Transverse colon (tissue), 4 donors: ENCODE results near the gene CARM1. TPM values are rescaled to one million over a fixed set of nuclear protein-coding genes. Genes with fewer than 3 reads are reported as not detected.
"Not testable (repeated sequence)": the region's sequence is repeated elsewhere in the genome, so short reads cannot be mapped to it uniquely, and the experiment has no call there.

Experiments
- DNase-seq: peaks from one replicate; pipeline ENCODE4 v3.0.0-alpha.2; 2019
- H3K27ac ChIP-seq, 4 donors: fragments of 200-600 bp; sonication (generic); 2 replicates each; pipeline ENCODE4 v1.5.1; 2016 to 2018; ENCODE audit warnings: inconsistent platforms in 4 of 4
- H3K27me3 ChIP-seq: fragments of 200-600 bp; sonication (generic); 2 replicates; pipeline ENCODE4 v1.5.1; 2017; ENCODE audit warnings: inconsistent platforms
- H3K36me3 ChIP-seq, 4 donors: fragments of 200-600 bp; sonication (generic); 2 replicates each; pipeline ENCODE4 v1.5.1; 2017 to 2019; ENCODE audit warnings: inconsistent platforms in 4 of 4
- H3K4me1 ChIP-seq, 4 donors: fragments of 200-600 bp; sonication (generic); 2 replicates each; pipeline ENCODE4 v1.5.1; 2017 to 2020; ENCODE audit warnings: inconsistent platforms in 4 of 4
- H3K4me3 ChIP-seq, 4 donors: fragments of 200-600 bp; sonication (generic); 1 replicate in 1 of 4; 2 replicates in 3 of 4; pipeline versions ENCODE4 v1.5.1 to v1.6.1; 2017 to 2019; ENCODE audit warnings: inconsistent platforms in 4 of 4
- H3K9me3 ChIP-seq, 2 donors: fragments of 200-600 bp; sonication (generic); 2 replicates each; pipeline ENCODE4 v1.5.1; 2017 to 2019; ENCODE audit warnings: inconsistent platforms in 2 of 2
- EP300 ChIP-seq: sonication (generic); formaldehyde crosslinking; IDR thresholded peaks from one replicate; pipeline ENCODE4 v1.6.1; 2017; ENCODE audit warnings: antibody characterized with exemption, low read depth
- POLR2A ChIP-seq: fragments of 450-650 bp; IDR thresholded peaks from one replicate; pipeline ENCODE4 v1.6.1; 2016; ENCODE audit warnings: antibody characterized with exemption, mild to moderate bottlenecking, moderate library complexity
- POLR2AphosphoS5 ChIP-seq, 3 donors: sonication (generic); formaldehyde crosslinking; IDR thresholded peaks; one replicate each; pipeline ENCODE4 v1.6.1; 2016; ENCODE audit warnings: antibody characterized with exemption in 3 of 3
- WGBS, 2 donors: methylation state at CpG; one replicate each; pipeline ENCODE4 v1.1.5; 2018; ENCODE audit warnings: low coverage in 1 of 2; 5-methylcytosine and 5-hydroxymethylcytosine counted together
- in situ Hi-C, 4 donors: fragments of 200-750 bp; cut with MboI; loops; one replicate each; pipeline versions ENCODE4 v1.15.0 to v1.15.1; 2017; ENCODE audit warnings: low sequenced_read_pairs in 3 of 4, low pct_ligation_motif_present in 1 of 4, low pct_unique_long_range_greater_than_20kb in 1 of 4
- intact Hi-C: fragments of 100-400 bp; cut with DNase I; formaldehyde crosslinking; loops from one replicate; pipeline ENCODE4 v1.15.1; 2023; ENCODE audit warnings: low total_unique reads
- total RNA-seq, 4 donors: library from RNA; depleted of rRNA; stranded (reverse); fragments of >200 nt; gene quantifications; one replicate each; pipeline ENCODE4 v1.1.0, GENCODE V29; 2016
- TF ChIP-seq, protein P1 (sequence below), 5 experiments: fragments of 200-600 bp in 3 of 5; fragments of 450-650 bp in 2 of 5; sonication (generic) in 3 of 5; IDR thresholded peaks; 1 replicate in 2 of 5; 2 replicates in 3 of 5; pipeline ENCODE4 v1.5.1; 2016 to 2017; ENCODE audit warnings: antibody characterized with exemption in 5 of 5, inconsistent platforms in 3 of 5, mild to moderate bottlenecking in 2 of 5, moderate library complexity in 1 of 5

Gene CARM1
- total RNA-seq, 4 donors from 2014 or later = 24.9 to 47.6 (median 35.6) TPM

DNA sequence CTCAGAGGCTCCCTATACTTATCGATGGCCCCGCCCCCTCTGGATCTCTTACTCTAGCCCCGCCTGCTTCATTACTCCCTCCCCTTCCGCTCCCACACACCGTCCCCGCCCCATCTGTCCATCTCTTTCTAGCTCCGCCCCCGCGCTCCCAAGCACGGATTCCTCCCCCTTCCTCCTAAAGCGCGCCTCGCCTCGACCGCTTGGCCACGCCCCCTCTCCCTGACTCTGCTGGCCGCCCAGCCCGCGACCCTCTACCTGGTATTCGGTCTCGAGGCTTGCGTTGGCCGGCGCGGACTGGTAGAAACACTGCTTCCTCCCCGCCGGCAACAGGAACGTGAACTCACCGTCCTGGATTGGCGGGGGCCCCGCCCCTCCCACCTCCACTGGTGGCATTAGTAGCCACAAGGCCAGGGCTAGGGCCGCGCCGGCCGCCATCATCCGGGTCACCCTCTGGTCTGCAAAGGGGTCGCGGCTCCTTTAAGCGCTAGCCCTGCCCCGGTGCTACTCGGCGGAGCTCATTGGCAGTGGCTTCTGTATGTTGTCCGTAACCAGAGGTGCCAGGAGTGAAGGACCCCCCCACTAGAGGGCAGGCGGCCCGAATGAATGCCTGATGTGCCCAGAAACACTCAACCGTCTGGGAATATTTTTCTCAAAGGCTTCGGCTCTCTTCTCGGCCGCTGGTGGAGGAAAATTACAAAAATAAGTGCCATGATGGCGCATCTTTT is 35.4 kb upstream of the CARM1 start, which contains the start of gene TMED1:
Gene TMED1 (minus strand): TSS at position 459 of the 725 bp plus-strand sequence. CDS start 21 bp downstream, at position 438.
- Histone ChIP-seq H3K4me1 (peaks cover 0 to 7% (median 5%) of the 10 kb centered on the region in 4 donors), H3K27ac (peak within 1 kb of the TSS; percentile 93 to 99 (median 98)), H3K9me3 (no peaks in the 10 kb centered on the region), H3K36me3 (peaks cover 0 to 9% (median 4%) of the 10 kb centered on the region in 4 donors), H3K4me3 (peak within 1 kb of the TSS; percentile 56 to 66 (median 60)), H3K27me3 (no peaks in the 10 kb centered on the region)
- WGBS, 2 donors = 1% methylated on average over 37 of the region's 50 CpGs; no CpG with 5 or more reads in 1 of the 2 donors
- intact Hi-C loops (loop anchor here (2.0 kb wide), 1 partner anchor 267 kb away; the partner anchor contains the start of gene CDKN2D), in situ Hi-C loops (no loop called here)
- peak; percentile 100 for DNase-seq
- TF ChIP-seq EP300 = no peak
- peak in 2 of 3 donors; percentile 48 to 64 for TF ChIP-seq POLR2AphosphoS5 (IDR thresholded peaks at IDR 0.05)
- TF ChIP-seq POLR2A = peak; percentile 75
- TF ChIP-seq, protein P1, sequence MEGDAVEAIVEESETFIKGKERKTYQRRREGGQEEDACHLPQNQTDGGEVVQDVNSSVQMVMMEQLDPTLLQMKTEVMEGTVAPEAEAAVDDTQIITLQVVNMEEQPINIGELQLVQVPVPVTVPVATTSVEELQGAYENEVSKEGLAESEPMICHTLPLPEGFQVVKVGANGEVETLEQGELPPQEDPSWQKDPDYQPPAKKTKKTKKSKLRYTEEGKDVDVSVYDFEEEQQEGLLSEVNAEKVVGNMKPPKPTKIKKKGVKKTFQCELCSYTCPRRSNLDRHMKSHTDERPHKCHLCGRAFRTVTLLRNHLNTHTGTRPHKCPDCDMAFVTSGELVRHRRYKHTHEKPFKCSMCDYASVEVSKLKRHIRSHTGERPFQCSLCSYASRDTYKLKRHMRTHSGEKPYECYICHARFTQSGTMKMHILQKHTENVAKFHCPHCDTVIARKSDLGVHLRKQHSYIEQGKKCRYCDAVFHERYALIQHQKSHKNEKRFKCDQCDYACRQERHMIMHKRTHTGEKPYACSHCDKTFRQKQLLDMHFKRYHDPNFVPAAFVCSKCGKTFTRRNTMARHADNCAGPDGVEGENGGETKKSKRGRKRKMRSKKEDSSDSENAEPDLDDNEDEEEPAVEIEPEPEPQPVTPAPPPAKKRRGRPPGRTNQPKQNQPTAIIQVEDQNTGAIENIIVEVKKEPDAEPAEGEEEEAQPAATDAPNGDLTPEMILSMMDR (IDR thresholded peaks at IDR 0.05) = peak; percentile 34 to 88 (median 50)

DNA sequence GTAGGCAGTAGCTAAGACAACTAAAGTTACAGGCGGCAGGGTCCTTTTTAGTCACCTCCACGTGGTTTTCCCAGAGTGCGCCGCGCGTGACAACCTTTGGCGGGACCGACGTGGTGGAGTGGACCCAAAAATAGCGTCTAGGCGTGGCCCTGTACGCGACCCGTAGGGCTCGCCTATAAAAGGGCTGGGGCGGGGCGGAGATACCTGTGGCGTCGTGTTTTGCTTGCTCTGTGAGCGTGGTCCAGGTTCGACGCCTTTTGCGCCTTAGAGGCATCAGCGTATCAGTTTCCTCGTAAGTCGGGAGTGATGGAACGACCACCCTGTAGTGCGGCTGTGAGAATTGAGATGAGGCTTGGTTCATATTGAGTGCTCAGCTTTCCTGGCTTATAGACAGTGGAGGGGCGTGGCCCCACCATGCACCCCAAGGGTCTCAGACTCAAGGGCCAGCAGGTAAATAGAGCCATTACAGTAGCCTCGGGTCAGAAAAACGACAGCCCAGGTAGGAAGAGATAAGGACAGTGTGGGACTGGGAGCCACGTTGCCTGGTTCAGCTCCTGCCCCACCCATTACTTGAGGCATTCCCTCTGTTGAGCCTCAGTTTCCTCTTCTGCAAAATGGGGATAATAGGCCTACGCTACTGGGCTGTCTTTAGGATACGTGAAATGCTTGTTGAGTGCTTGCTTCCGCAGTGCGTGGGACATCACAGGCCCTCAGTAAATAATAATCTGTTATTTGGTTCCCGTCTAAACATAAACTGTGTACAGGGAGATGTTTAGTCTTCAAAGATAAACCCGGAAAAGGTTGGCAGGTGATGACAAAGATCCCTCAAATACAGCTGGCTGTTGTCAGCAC is 34.6 kb upstream of the CARM1 start:
- whole genome bisulfite sequencing, 2 donors = 34 to 90% methylated on average over 5 to 38 of the region's 38 CpGs
- H3K9me3 ChIP-seq = no peaks in the 10 kb centered on the region
- peak overlapping the region in 3 of 4 donors; percentile 56 to 66 (median 63) for H3K4me3 ChIP-seq
- peaks cover 0 to 7% (median 5%) of the 10 kb centered on the region in 4 donors for H3K4me1 ChIP-seq
- peaks cover 0 to 9% (median 2%) of the 10 kb centered on the region in 4 donors for H3K36me3 ChIP-seq
- DNase-seq = peak; percentile 86
- TF ChIP-seq EP300 (no peak), POLR2A (no peak), POLR2AphosphoS5 (IDR thresholded peaks at IDR 0.05) (peak; percentile 1 to 13 (median 9))
- TF ChIP-seq, protein P1 (IDR thresholded peaks at IDR 0.05) = peak in 1 of 5 experiments; percentile 7
- no peaks in the 10 kb centered on the region for H3K27me3 ChIP-seq
- intact Hi-C loops = loop anchor here (2.0 kb wide), 1 partner anchor 268 kb away; the partner anchor contains the start of gene CDKN2D
- in situ Hi-C loops = no loop called here
- H3K27ac ChIP-seq = peak overlapping the region; percentile 93 to 99 (median 98)

DNA sequence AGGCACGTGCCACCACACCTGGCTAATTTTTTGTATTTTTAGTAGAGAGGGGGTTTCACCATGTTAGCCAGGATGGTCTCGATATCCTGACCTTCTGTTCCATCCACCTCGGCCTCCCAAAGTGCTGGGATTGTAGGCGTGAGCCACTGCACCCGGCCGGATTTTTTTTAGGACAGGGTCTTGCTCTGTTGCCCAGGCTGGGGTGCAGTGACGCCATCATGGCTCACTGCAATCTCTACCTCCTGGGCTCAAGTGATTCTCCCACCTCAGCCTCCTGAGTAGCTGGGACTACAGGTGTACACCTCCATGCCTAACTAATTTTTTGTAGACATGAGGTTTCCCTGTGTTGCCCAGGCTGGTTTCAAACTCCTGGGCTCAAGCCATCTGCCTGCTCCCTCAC is 33.7 kb upstream of the CARM1 start:
- H3K9me3 ChIP-seq, H3K4me1 ChIP-seq, H3K4me3 ChIP-seq, H3K27me3 ChIP-seq, H3K27ac ChIP-seq, H3K36me3 ChIP-seq, DNase-seq, in situ Hi-C loops: not testable (repeated sequence)
- 95% methylated on average over 6 of the region's 7 CpGs; no CpG with 5 or more reads in 1 of the 2 donors for WGBS, 2 donors
- intact Hi-C loops = loop anchor here (2.0 kb wide), 1 partner anchor 269 kb away; the partner anchor contains the start of gene CDKN2D

DNA sequence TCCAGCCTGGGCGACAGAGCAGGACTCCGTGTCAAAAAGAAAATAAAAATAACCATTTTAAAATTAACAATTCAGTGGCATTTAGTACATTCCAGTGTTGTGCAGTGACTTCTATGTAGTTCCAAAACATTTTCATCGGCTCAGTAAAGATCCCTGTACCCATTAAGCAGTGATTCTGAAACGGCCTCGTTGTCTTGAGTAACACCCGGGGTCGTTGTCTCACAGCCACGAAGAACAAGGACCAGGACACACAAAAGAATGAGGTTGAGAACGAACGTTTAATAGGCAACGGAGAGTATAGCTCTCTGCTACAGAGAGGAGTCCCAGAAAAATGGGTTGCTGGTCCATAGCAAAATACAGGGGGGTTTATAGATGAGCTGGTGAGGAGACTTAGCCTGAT is 33.0 kb upstream of the CARM1 start:
- Histone ChIP-seq H3K27me3 (no peaks in the 10 kb centered on the region), H3K4me3 (no peak overlapping the region), H3K36me3 (no peaks in the 10 kb centered on the region), H3K9me3 (no peaks in the 10 kb centered on the region), H3K4me1 (peaks cover 0 to 7% (median 5%) of the 10 kb centered on the region in 4 donors), H3K27ac (no peak overlapping the region)
- DNase-seq = no peak
- in situ Hi-C loops = no loop called here
- 66 to 83% methylated on average over 9 to 11 of the region's 11 CpGs for WGBS, 2 donors
- no peak for TF ChIP-seq POLR2A
- TF ChIP-seq, protein P1 (IDR thresholded peaks at IDR 0.05) = no peak
- TF ChIP-seq POLR2AphosphoS5 (IDR thresholded peaks at IDR 0.05) = no peak
- TF ChIP-seq EP300 = no peak
- intact Hi-C loops = no loop called here
